SK-N-SH treated with all-trans-retinoic acid at 6 μM for 48 hours (cell line): ENCODE data around the gene PPRC1.

ENCODE experiments used
- ARNTL ChIP-seq: fragments of 450-650 bp; formaldehyde crosslinking; IDR thresholded peaks from 2 replicates; pipeline ENCODE4 v1.5.0; 2020; ENCODE audit warnings: low read depth, mild to moderate bottlenecking, moderate library complexity, borderline replicate concordance
- BACH2 ChIP-seq: fragments of 250-450 bp; sonication (Bioruptor Pico); IDR thresholded peaks from 2 replicates; pipeline ENCODE4 v1.9.0; 2021; ENCODE audit warnings: mild to moderate bottlenecking, borderline replicate concordance
- OSR1 ChIP-seq: fragments of 250-450 bp; sonication (Bioruptor Pico); IDR thresholded peaks from 2 replicates; pipeline ENCODE4 v1.8.0; 2022; ENCODE audit warnings: moderate library complexity, mild to moderate bottlenecking, inconsistent platforms
- PATZ1 ChIP-seq: fragments of 250-450 bp; sonication (Bioruptor Pico); IDR thresholded peaks from 2 replicates; pipeline ENCODE4 v1.8.0; 2020; ENCODE audit warnings: mild to moderate bottlenecking, moderate library complexity, borderline replicate concordance
- POU6F1 ChIP-seq: fragments of 250-450 bp; sonication (Bioruptor Pico); IDR thresholded peaks from 2 replicates; pipeline ENCODE4 v1.8.0; 2021; ENCODE audit warnings: low read depth, mild to moderate bottlenecking, moderate library complexity, borderline replicate concordance
- PPARA ChIP-seq: fragments of 250-450 bp; sonication (Bioruptor Pico); IDR thresholded peaks from 2 replicates; pipeline ENCODE4 v1.5.0; 2020; ENCODE audit warnings: mild to moderate bottlenecking, borderline replicate concordance
- RARB ChIP-seq: fragments of 250-450 bp; sonication (Bioruptor Pico); IDR thresholded peaks from 2 replicates; pipeline ENCODE4 v1.8.0; 2021; ENCODE audit warnings: mild to moderate bottlenecking, moderate library complexity
- ZFP30 ChIP-seq: fragments of 450-650 bp; formaldehyde crosslinking; IDR thresholded peaks from 2 replicates; pipeline ENCODE4 v1.5.0; 2022; ENCODE audit warnings: mild to moderate bottlenecking, moderate library complexity
- ZNF565 ChIP-seq: fragments of 450-650 bp; formaldehyde crosslinking; conservative IDR thresholded peaks from 2 replicates; pipeline ENCODE4 v1.5.0; 2020; ENCODE audit warnings: low read depth, mild to moderate bottlenecking, moderate library complexity
- ZNF8 ChIP-seq: fragments of 450-650 bp; formaldehyde crosslinking; IDR thresholded peaks from 2 replicates; pipeline ENCODE4 v1.5.0; 2020; ENCODE audit warnings: mild to moderate bottlenecking, moderate library complexity
- TF ChIP-seq, protein P1 (sequence below): fragments of 250-450 bp; sonication (Bioruptor Pico); IDR thresholded peaks from 2 replicates; pipeline ENCODE4 v1.5.1; 2020; ENCODE audit warnings: low read depth, mild to moderate bottlenecking, moderate library complexity

DNA sequence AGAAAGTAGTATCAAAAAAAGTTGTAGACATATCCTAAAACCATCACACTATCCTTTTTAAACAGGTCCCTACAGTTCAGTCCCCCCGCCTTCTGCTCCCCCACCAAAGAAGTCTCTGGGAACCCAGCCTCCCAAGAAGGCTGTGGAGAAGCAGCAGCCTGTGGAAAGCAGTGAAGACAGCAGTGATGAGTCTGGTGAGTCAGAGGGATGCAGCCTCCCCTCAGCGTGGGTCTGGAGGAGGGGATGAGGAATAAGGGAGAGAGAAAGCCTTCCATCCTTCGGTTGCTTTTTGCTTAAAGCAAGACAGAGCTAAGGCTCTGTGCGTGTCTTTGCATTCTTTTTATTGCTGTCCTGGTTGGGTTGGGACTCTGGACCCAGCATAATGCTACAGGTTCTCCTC lies 27.0 kb downstream of the PPRC1 start:
- TF ChIP-seq, protein P1, sequence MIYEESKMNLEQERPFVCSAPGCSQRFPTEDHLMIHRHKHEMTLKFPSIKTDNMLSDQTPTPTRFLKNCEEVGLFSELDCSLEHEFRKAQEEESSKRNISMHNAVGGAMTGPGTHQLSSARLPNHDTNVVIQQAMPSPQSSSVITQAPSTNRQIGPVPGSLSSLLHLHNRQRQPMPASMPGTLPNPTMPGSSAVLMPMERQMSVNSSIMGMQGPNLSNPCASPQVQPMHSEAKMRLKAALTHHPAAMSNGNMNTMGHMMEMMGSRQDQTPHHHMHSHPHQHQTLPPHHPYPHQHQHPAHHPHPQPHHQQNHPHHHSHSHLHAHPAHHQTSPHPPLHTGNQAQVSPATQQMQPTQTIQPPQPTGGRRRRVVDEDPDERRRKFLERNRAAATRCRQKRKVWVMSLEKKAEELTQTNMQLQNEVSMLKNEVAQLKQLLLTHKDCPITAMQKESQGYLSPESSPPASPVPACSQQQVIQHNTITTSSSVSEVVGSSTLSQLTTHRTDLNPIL: no peak
- TF ChIP-seq ZNF8 (no peak), BACH2 (CRISPR knock-in tag) (no peak), RARB (CRISPR knock-in tag) (no peak), POU6F1 (CRISPR knock-in tag) (no peak), PPARA (no peak), ZFP30 (CRISPR knock-in tag) (no peak), ZNF565 (CRISPR knock-in tag) (no peak), OSR1 (no peak), PATZ1 (CRISPR knock-in tag) (no peak), ARNTL (CRISPR knock-in tag) (no peak)
